Colonic mucosa (tissue), 4 donors: Measurements from ENCODE around the gene PPP1R7. TPM values are rescaled to one million over a fixed set of nuclear protein-coding genes. Genes with fewer than 3 reads are reported as not detected.
"Not testable (repeated sequence)": the region's sequence is repeated elsewhere in the genome, so short reads cannot be mapped to it uniquely, and the experiment has no call there.

ENCODE experiments used
- DNase-seq: peaks from one replicate; pipeline ENCODE4 v3.0.0-alpha.2; 2020
- H3K27ac ChIP-seq: fragments of 200-600 bp; one replicate; pipeline ENCODE4 v1.8.0; 2021
- H3K27me3 ChIP-seq: fragments of 200-600 bp; one replicate; pipeline ENCODE4 v1.8.0; 2021
- H3K36me3 ChIP-seq: fragments of 200-600 bp; one replicate; pipeline ENCODE4 v1.8.0; 2021
- H3K4me1 ChIP-seq: fragments of 200-600 bp; one replicate; pipeline ENCODE4 v1.8.0; 2021; ENCODE audit warnings: mild to moderate bottlenecking
- H3K4me3 ChIP-seq: fragments of 200-600 bp; one replicate; pipeline ENCODE4 v1.8.0; 2021
- H3K9ac ChIP-seq, 2 donors: one replicate each; pipeline ENCODE4 v1.7.0; 2013; ENCODE audit warnings: control low read depth in 2 of 2, low read depth in 2 of 2, low read length in 2 of 2
- H3K9me3 ChIP-seq: fragments of 200-600 bp; one replicate; pipeline ENCODE4 v1.8.0; 2021
- CTCF ChIP-seq: fragments of 200-600 bp; IDR thresholded peaks from one replicate; pipeline ENCODE4 v1.8.0; 2022; ENCODE audit warnings: antibody characterized with exemption, mild to moderate bottlenecking
- intact Hi-C: fragments of 100-400 bp; cut with DNase I; formaldehyde crosslinking; loops from one replicate; pipeline ENCODE4 v1.14.1; 2022
- total RNA-seq, 2 donors: library from RNA; stranded (reverse); fragmentation: NEBNext Ultra II Directional in 1 of 2; extraction: Animal tissue kit (Norgen Biotek cat#: 25700) in 1 of 2; gene quantifications; one replicate each; pipeline ENCODE4 v1.2.1, GENCODE V29; 2021
- donor health status: healthy.
- donor health status: DM: no; HTN: no; CAD: no.
- donor health status: DM: no; HTN: no; CAD: no.

The PPP1R7 gene
- total RNA-seq, result 10 to 100 TPM; 74.7 to 77.8 TPM

GRCh38 chr2:241149925-241150659 is at the start of gene PPP1R7:
Gene PPP1R7 (plus strand): TSS chr2:241150467. CDS start chr2:241150496, 29 bp downstream.
- Histone ChIP-seq H3K4me3 (peak within 1 kb of the TSS; percentile 95), H3K4me1 (peaks cover 9% of the 10 kb centered on the region), H3K27ac (peak within 1 kb of the TSS; percentile 77), H3K27me3 (no peaks in the 10 kb centered on the region), H3K9ac (peak within 1 kb of the TSS; percentile 76 to 77), H3K36me3 (peaks cover 5% of the 10 kb centered on the region), H3K9me3 (no peaks in the 10 kb centered on the region)
- no peak for TF ChIP-seq CTCF
- intact Hi-C loops, result no loop called here
- DNase-seq, result peak; percentile 96

GRCh38 chr2:241102239-241102803 is 47.9 kb upstream of the PPP1R7 start, which contains the start of gene MTERF4:
Gene MTERF4 (minus strand): TSS chr2:241102287. CDS start chr2:241102273, 14 bp downstream.
- intact Hi-C loops, result no loop called here

GRCh38 chr2:241103176-241103595 is 47.1 kb upstream of the PPP1R7 start:
- peak overlapping the region; percentile 84 for H3K4me3 ChIP-seq
- H3K9ac ChIP-seq, result peak overlapping the region in 1 of 2 donors; percentile 91
- H3K27ac ChIP-seq, result no peak overlapping the region
- H3K9me3 ChIP-seq, result no peaks in the 10 kb centered on the region
- H3K27me3 ChIP-seq, result no peaks in the 10 kb centered on the region
- H3K4me1 ChIP-seq, result peaks cover 4% of the 10 kb centered on the region
- peaks cover 6% of the 10 kb centered on the region for H3K36me3 ChIP-seq
- no peak for TF ChIP-seq CTCF
- intact Hi-C loops, result no loop called here
- DNase-seq, result no peak

More at GRCh38 chr2:241102239-241102803, 47.9 kb upstream of the PPP1R7 start, which contains the start of gene MTERF4:
- peak; percentile 90 for DNase-seq
- no peak for TF ChIP-seq CTCF
- Histone ChIP-seq H3K36me3 (peaks cover 6% of the 10 kb centered on the region), H3K9me3 (no peaks in the 10 kb centered on the region), H3K27me3 (no peaks in the 10 kb centered on the region), H3K27ac (peak within 1 kb of the TSS; percentile 89), H3K9ac (peak within 1 kb of the TSS; percentile 91 to 92), H3K4me1 (peaks cover 4% of the 10 kb centered on the region), H3K4me3 (peak within 1 kb of the TSS; percentile 84)

GRCh38 chr2:241104611-241105010 is 45.7 kb upstream of the PPP1R7 start:
- H3K36me3 ChIP-seq, H3K27me3 ChIP-seq, DNase-seq, H3K4me3 ChIP-seq, H3K4me1 ChIP-seq, H3K9ac ChIP-seq, intact Hi-C loops, H3K9me3 ChIP-seq, H3K27ac ChIP-seq: not testable (repeated sequence)

GRCh38 chr2:241105641-241106040 is 44.6 kb upstream of the PPP1R7 start:
- DNase-seq, result no peak
- intact Hi-C loops, result no loop called here
- no peak overlapping the region for H3K27ac ChIP-seq
- H3K4me1 ChIP-seq, result peaks cover 4% of the 10 kb centered on the region
- no peaks in the 10 kb centered on the region for H3K9me3 ChIP-seq
- H3K4me3 ChIP-seq, result no peak overlapping the region
- H3K27me3 ChIP-seq, result no peaks in the 10 kb centered on the region
- H3K9ac ChIP-seq, result no peak overlapping the region
- no peaks in the 10 kb centered on the region for H3K36me3 ChIP-seq
- TF ChIP-seq CTCF, result no peak
